Psoas muscle (tissue), 8 donors: ENCODE results near the gene TMEM176A. TPM values are rescaled to one million over a fixed set of nuclear protein-coding genes. Genes with fewer than 3 reads are reported as not detected.

Source experiments
- ATAC-seq, 4 donors: fragments of 200-7000 bp; cut with Tn5 transposase; one replicate each; pipeline ENCODE4 v1.9.1; 2020; ENCODE audit warnings: moderate library complexity in 3 of 4, mild to moderate bottlenecking in 2 of 4
- DNase-seq, 2 donors: peaks; one replicate each; pipeline ENCODE4 v3.0.0-alpha.2; 2020
- H3K27ac ChIP-seq: fragments of 200-600 bp; one replicate; pipeline ENCODE4 v1.8.0; 2022
- H3K27me3 ChIP-seq, 3 donors: fragments of 200-600 bp in 1 of 3; one replicate each; pipeline versions ENCODE4 v1.6.1 to v1.8.0; 2013 to 2022; ENCODE audit warnings: low read length in 2 of 3, mild to moderate bottlenecking in 2 of 3, moderate library complexity in 1 of 3; ENCODE audit not compliant: insufficient read depth in 3 of 3
- H3K36me3 ChIP-seq, 2 donors: fragments of 200-600 bp in 1 of 2; one replicate each; pipeline versions ENCODE4 v1.6.1 to v1.8.0; 2013 to 2022; ENCODE audit warnings: low read depth in 1 of 2, mild to moderate bottlenecking in 1 of 2, moderate library complexity in 1 of 2; ENCODE audit not compliant: insufficient read depth in 1 of 2
- H3K4me1 ChIP-seq: fragments of 200-600 bp; one replicate; pipeline ENCODE4 v1.8.0; 2022
- H3K4me3 ChIP-seq: fragments of 200-600 bp; one replicate; pipeline ENCODE4 v1.8.0; 2022; ENCODE audit warnings: mild to moderate bottlenecking
- H3K9me3 ChIP-seq: fragments of 200-600 bp; one replicate; pipeline ENCODE4 v1.8.0; 2022
- WGBS, 3 donors: extraction: QIAGEN DNeasy Blood & Tissue Kit; methylation state at CpG; one replicate each; pipeline versions ENCODE4 v1.1.6 to v1.1.7; 2013; 5-methylcytosine and 5-hydroxymethylcytosine counted together
- intact Hi-C, 2 donors: fragments of 100-400 bp; cut with DNase I; formaldehyde crosslinking; loops; one replicate each; pipeline versions ENCODE4 v1.11.0 to v1.14.2; 2022
- polyA plus RNA-seq, 3 donors: library from polyadenylated mRNA; stranded (reverse); fragments of 200-250 nt; gene quantifications; one replicate each; pipeline ENCODE4 v1.2.3, GENCODE V29; 2013
- total RNA-seq, 4 donors: library from RNA; stranded (reverse); fragmentation: NEBNext Ultra II Directional in 2 of 4; extraction: Animal tissue kit (Norgen Biotek cat#: 25700) in 2 of 4; gene quantifications; one replicate each; pipeline versions ENCODE4 v1.2.1 to v1.2.4, GENCODE V29; 2021 to 2023
- TF ChIP-seq, protein P1 (sequence below): fragments of 200-600 bp; IDR thresholded peaks from one replicate; pipeline ENCODE4 v1.8.0; 2022; ENCODE audit warnings: antibody characterized with exemption
- donor health status: healthy with polysubstance abuse.
- donor health status: DM: no; HTN: no; CAD: no; lungs with moderate emphysema.
- donor health status: Bipolar disorder and iron deficiency.
- donor health status: healthy.
- donor health status: DM: yes; HTN: yes; CAD: no.
- donor health status: DM: no; HTN: no; CAD: no.
- donor health status: DM: no; HTN: no; CAD: no.
- donor health status: DM: yes; HTN: yes; CAD: no.

TMEM176A gene
- total and polyA plus RNA-seq, 7 donors: 2.3 to 13.7 (median 3.2) TPM

DNA sequence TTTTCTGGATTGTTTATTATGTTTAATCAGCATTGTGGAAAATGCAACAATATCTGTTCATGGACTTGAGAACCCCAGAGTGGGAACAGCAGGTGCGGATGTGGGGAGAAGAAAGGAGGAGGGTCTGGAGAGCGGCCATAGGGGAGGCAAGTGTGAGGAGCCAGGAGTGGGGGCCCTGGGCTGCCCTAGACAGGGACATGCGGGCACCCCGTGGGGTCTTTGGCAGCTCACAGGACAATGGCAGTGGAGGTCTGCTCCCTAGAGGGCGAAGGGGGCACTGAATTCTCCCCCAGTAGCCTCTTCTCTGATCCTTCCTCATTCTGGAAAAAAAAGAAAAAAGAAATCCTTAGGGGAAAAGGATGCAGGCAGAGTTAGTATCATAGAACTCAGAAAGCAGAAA is 9.3 kb upstream of the TMEM176A start:
- no peaks in the 10 kb centered on the region for H3K9me3 ChIP-seq
- ATAC-seq (no peak), DNase-seq (no peak)
- TF ChIP-seq, protein P1, sequence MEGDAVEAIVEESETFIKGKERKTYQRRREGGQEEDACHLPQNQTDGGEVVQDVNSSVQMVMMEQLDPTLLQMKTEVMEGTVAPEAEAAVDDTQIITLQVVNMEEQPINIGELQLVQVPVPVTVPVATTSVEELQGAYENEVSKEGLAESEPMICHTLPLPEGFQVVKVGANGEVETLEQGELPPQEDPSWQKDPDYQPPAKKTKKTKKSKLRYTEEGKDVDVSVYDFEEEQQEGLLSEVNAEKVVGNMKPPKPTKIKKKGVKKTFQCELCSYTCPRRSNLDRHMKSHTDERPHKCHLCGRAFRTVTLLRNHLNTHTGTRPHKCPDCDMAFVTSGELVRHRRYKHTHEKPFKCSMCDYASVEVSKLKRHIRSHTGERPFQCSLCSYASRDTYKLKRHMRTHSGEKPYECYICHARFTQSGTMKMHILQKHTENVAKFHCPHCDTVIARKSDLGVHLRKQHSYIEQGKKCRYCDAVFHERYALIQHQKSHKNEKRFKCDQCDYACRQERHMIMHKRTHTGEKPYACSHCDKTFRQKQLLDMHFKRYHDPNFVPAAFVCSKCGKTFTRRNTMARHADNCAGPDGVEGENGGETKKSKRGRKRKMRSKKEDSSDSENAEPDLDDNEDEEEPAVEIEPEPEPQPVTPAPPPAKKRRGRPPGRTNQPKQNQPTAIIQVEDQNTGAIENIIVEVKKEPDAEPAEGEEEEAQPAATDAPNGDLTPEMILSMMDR: no peak
- peaks cover 0 to 8% (median 3%) of the 10 kb centered on the region in 3 donors for H3K27me3 ChIP-seq
- WGBS, 3 donors: 80 to 90% (median 82%) methylated on average over 5 of the region's 5 CpGs
- H3K4me3 ChIP-seq: no peak overlapping the region
- no peaks in the 10 kb centered on the region for H3K4me1 ChIP-seq
- intact Hi-C loops: no loop called here
- no peak overlapping the region for H3K27ac ChIP-seq
- no peaks in the 10 kb centered on the region for H3K36me3 ChIP-seq

DNA sequence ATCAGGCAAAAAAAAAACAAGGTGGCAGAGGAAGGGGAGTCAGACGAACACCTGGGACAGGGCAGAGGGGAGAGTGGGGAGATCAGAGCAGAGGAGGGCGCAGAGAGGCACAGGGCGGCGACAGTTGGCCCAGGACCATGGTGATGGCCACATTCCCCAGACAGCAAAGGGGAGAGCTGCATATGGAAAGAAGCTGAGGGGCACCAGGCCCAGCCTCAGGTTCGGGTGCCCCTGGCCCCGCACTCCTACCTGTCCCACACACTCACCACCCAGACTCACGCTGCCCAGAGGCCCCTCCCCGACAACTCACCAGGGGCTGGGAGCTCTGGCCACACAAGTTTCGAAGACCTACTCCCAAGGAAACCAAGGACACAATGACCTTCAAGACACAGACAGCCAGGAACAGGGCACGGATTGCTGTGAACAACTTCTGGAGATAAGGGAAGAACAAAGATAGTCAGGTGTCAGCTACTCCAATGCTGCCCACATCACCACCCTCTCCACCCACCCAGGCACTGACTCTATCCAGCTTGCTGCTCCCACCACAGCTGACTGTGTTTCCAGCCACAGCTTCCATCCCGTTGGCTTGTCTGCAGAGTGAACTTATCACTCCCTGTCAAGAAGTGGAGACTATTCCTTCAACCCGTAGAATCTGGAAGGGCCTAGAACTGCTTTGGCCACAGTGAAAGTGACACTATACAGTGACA is 8.7 kb upstream of the TMEM176A start:
- H3K27ac ChIP-seq: no peak overlapping the region
- H3K4me3 ChIP-seq: no peak overlapping the region
- intact Hi-C loops: no loop called here
- ATAC-seq (no peak), DNase-seq (no peak)
- H3K36me3 ChIP-seq: no peaks in the 10 kb centered on the region
- H3K27me3 ChIP-seq: peaks cover 0 to 8% (median 3%) of the 10 kb centered on the region in 3 donors
- no peaks in the 10 kb centered on the region for H3K4me1 ChIP-seq
- TF ChIP-seq, protein P1: no peak
- 88 to 93% (median 90%) methylated on average over 12 of the region's 12 CpGs for WGBS, 3 donors
- no peaks in the 10 kb centered on the region for H3K9me3 ChIP-seq

DNA sequence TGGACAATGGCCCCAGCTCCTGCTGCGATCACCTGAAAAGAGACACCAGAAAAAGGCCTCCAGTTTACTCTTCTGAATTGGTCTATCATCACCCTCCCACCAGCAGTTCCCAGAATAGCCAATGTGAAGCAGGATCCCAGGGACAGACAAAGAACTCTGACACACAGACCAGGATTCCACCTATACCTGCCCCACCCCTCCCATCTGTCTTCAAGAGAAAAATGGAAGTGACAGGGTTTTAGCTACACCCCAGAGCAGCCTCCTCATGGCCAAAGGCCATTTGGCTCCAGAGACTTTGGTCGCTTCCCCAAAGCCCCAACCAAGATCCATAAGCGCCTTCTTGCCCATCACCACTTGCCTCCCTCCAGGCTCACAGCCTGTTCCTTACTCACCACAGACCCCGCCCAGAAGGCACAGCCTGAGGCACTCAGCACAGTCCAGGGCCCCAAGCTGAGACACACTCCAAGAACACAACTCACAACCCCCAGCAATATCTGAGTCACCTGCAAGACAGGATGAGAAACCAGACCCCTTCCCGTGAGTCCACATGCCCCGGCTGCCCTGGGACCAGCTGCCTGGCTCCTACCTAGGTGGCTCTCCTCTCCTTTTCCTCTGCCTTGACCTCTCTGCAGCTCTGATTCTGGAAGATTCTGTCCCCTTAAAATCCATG is 6.9 kb upstream of the TMEM176A start:
- Histone ChIP-seq H3K9me3 (no peaks in the 10 kb centered on the region), H3K4me1 (no peaks in the 10 kb centered on the region), H3K27me3 (peaks cover 0 to 15% (median 0%) of the 10 kb centered on the region in 3 donors), H3K36me3 (no peaks in the 10 kb centered on the region), H3K4me3 (no peak overlapping the region), H3K27ac (no peak overlapping the region)
- no peak for ATAC-seq
- TF ChIP-seq, protein P1: no peak
- 90 to 95% (median 90%) methylated on average over 6 of the region's 6 CpGs for WGBS, 3 donors
- DNase-seq: no peak
- intact Hi-C loops: no loop called here

DNA sequence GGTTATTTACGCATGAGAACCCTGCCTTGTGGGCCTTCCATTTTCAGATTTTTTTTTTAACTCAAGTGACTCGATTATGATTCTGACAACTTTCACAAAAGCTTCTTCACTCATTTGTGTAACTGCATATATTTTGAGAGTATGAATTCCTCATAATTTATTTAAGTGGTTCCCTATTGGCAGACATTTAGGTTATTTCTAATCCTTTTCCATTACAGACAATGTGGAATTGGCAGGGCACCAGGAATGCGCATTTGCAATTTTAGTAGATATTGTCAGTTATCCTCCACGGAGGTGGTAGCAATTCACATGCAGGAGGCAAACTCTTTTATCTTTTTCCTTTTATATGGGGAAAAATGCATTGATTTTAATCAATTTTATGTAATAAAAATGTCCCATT is 2.9 kb upstream of the TMEM176A start:
- TF ChIP-seq, protein P1: no peak
- ATAC-seq (no peak), DNase-seq (no peak)
- no peaks in the 10 kb centered on the region for H3K9me3 ChIP-seq
- intact Hi-C loops: no loop called here
- H3K4me3 ChIP-seq: no peak overlapping the region
- 77 to 79% (median 78%) methylated on average over 4 of the region's 4 CpGs for WGBS, 3 donors
- H3K36me3 ChIP-seq: no peaks in the 10 kb centered on the region
- H3K27ac ChIP-seq: no peak overlapping the region
- no peaks in the 10 kb centered on the region for H3K4me1 ChIP-seq
- H3K27me3 ChIP-seq: peaks cover 0 to 55% (median 4%) of the 10 kb centered on the region in 3 donors
